ENCODE results near the gene GH2.
"Not testable (repeated sequence)": the region's sequence is repeated elsewhere in the genome, so short reads cannot be mapped to it uniquely, and the experiment has no call there.

- TF ChIP-seq EZH2phosphoT487 (IDR thresholded peaks at IDR 0.05; ENCODE audit: borderline replicate concordance, low read depth, low read length); CTCF (conservative IDR thresholded peaks at IDR 0.05; ENCODE audit: low read length): not testable (repeated sequence)
These were observed 34.0 kb upstream of the GH2 start for GRCh38 chr17:63915753-63916152.

Data from OCI-LY7 (cell line).